H1 (cell line): Measurements from ENCODE around the gene P3H4. TPM values are rescaled to one million over a fixed set of nuclear protein-coding genes. Genes with fewer than 3 reads are reported as not detected.

Source experiments
- CTCF ChIA-PET: fragments of 300-600 bp; sonication (Branson Sonifier 250); formaldehyde crosslinking; loops from one replicate; lab custom pipeline; 2021; ENCODE audit not compliant: partially characterized antibody; lab: Charles Lee
- POLR2A ChIA-PET: fragments of 300-600 bp; sonication (Branson Sonifier 250); formaldehyde crosslinking; loops from one replicate; lab custom pipeline; 2021; ENCODE audit warnings: inconsistent platforms; ENCODE audit not compliant: partially characterized antibody; lab: Charles Lee
- DNase-seq, 2 experiments: peaks; one replicate each; pipeline versions ENCODE4 v3.0.0 to v3.0.0-alpha.2; 2010 to 2022; ENCODE audit warnings: low spot score in 2 of 2, low read depth in 1 of 2, mixed read lengths in 1 of 2
- FAIRE-seq: peaks from 2 replicates; lab custom pipeline; 2011; peaks lifted over from hg19 to GRCh38; lab: Jason Lieb, UNC
- H2AFZ ChIP-seq: 2 replicates; pipeline ENCODE4 v1.8.1; 2012; ENCODE audit warnings: low read length, inconsistent platforms
- H2AK5ac ChIP-seq: 2 replicates; pipeline ENCODE4 v1.6.1; 2013; ENCODE audit warnings: low read depth, low read length
- H2BK120ac ChIP-seq: replicated peaks from 2 replicates; pipeline ENCODE3; 2013; ENCODE audit warnings: low read depth, low read length, inconsistent platforms
- H2BK12ac ChIP-seq: 2 replicates; pipeline ENCODE4 v1.6.1; 2013; ENCODE audit warnings: low read depth, low read length
- H2BK15ac ChIP-seq: 2 replicates; pipeline ENCODE4 v1.6.1; 2013; ENCODE audit warnings: low read length
- H2BK20ac ChIP-seq: 2 replicates; pipeline ENCODE4 v1.6.1; 2013; ENCODE audit warnings: low read length
- H2BK5ac ChIP-seq: 2 replicates; pipeline ENCODE4 v1.6.1; 2013; ENCODE audit warnings: low read depth, low read length
- H3K14ac ChIP-seq: 2 replicates; pipeline ENCODE4 v1.6.1; 2013; ENCODE audit warnings: inconsistent platforms; ENCODE audit not compliant: insufficient read length
- H3K18ac ChIP-seq: 2 replicates; pipeline ENCODE4 v1.6.1; 2013; ENCODE audit warnings: low read length; ENCODE audit errors: extremely low read depth
- H3K23ac ChIP-seq: 2 replicates; pipeline ENCODE4 v1.6.1; 2013; ENCODE audit warnings: inconsistent platforms; ENCODE audit not compliant: insufficient read length
- H3K23me2 ChIP-seq: 2 replicates; pipeline ENCODE4 v1.6.1; 2013; ENCODE audit warnings: low read depth, low read length
- H3K27ac ChIP-seq: 2 replicates; pipeline ENCODE4 v1.6.1; 2011; ENCODE audit warnings: low read depth, low read length, inconsistent platforms
- H3K27me3 ChIP-seq, 4 experiments: replicated peaks in 1 of 4; 1 replicate in 1 of 4; 2 replicates in 3 of 4; pipeline versions ENCODE4 v1.6.1 to v1.8.1; 2011 to 2013; ENCODE audit warnings: low read length in 3 of 4, mild to moderate bottlenecking in 3 of 4, inconsistent platforms in 2 of 4, mixed read lengths in 2 of 4, moderate library complexity in 1 of 4; ENCODE audit not compliant: control insufficient read depth in 3 of 4, insufficient read depth in 3 of 4; ENCODE audit errors: extremely low read depth in 1 of 4
- H3K36me3 ChIP-seq, 4 experiments: 2 replicates each; pipeline versions ENCODE4 v1.6.1 to v1.8.1; 2011 to 2013; ENCODE audit warnings: mild to moderate bottlenecking in 4 of 4, low read length in 3 of 4, moderate library complexity in 2 of 4, control low read depth in 1 of 4, inconsistent platforms in 1 of 4; ENCODE audit not compliant: insufficient read depth in 4 of 4, control insufficient read depth in 2 of 4
- H3K4ac ChIP-seq: replicated peaks from 2 replicates; pipeline ENCODE3; 2013; ENCODE audit warnings: low read length, low read depth, mixed read lengths, inconsistent platforms; ENCODE audit not compliant: insufficient read length
- H3K4me1 ChIP-seq, 4 experiments: replicated peaks in 1 of 4; 1 replicate in 1 of 4; 2 replicates in 3 of 4; pipeline versions ENCODE4 v1.6.1 to v1.8.1; 2011 to 2013; ENCODE audit warnings: low read length in 3 of 4, inconsistent platforms in 2 of 4, mixed read lengths in 1 of 4; ENCODE audit not compliant: insufficient read depth in 4 of 4, control insufficient read depth in 3 of 4
- H3K4me2 ChIP-seq, 2 experiments: 2 replicates each; pipeline versions ENCODE4 v1.6.1 to v1.8.1; 2011 to 2013; ENCODE audit warnings: low read depth in 2 of 2, low read length in 2 of 2, control low read depth in 1 of 2, inconsistent platforms in 1 of 2, mild to moderate bottlenecking in 1 of 2; ENCODE audit not compliant: insufficient read depth in 1 of 2
- H3K4me3 ChIP-seq, 4 experiments: fragments of 200-600, 300-600 bp in 1 of 4; sonication (generic), shearing (Covaris generic), sonication (Bioruptor Twin) in 1 of 4; 2 replicates each; pipeline versions ENCODE4 v1.5.1 to v1.8.1; 2011 to 2016; ENCODE audit warnings: low read length in 4 of 4, low read depth in 3 of 4, control low read depth in 2 of 4, inconsistent platforms in 2 of 4, mild to moderate bottlenecking in 2 of 4, mixed read lengths in 1 of 4, moderate library complexity in 1 of 4; ENCODE audit not compliant: insufficient read depth in 2 of 4; ENCODE audit errors: extremely low read depth in 1 of 4
- H3K56ac ChIP-seq: replicated peaks from 2 replicates; pipeline ENCODE3; 2013; ENCODE audit warnings: low read depth, mild to moderate bottlenecking, mixed read lengths, low read length, inconsistent platforms; ENCODE audit not compliant: insufficient read length
- H3K79me1 ChIP-seq: 2 replicates; pipeline ENCODE4 v1.6.1; 2013; ENCODE audit warnings: low read depth, low read length, control low read depth
- H3K79me2 ChIP-seq, 2 experiments: 2 replicates each; pipeline versions ENCODE4 v1.6.1 to v1.8.1; 2012 to 2013; ENCODE audit warnings: low read length in 2 of 2, mild to moderate bottlenecking in 2 of 2, inconsistent platforms in 1 of 2; ENCODE audit not compliant: insufficient read depth in 2 of 2, control insufficient read depth in 1 of 2
- H3K9ac ChIP-seq, 4 experiments: replicated peaks in 1 of 4; 1 replicate in 1 of 4; 2 replicates in 3 of 4; pipeline versions ENCODE4 v1.6.1 to v1.8.1; 2011 to 2013; ENCODE audit warnings: low read depth in 3 of 4, low read length in 3 of 4, control low read depth in 2 of 4, mild to moderate bottlenecking in 2 of 4, moderate library complexity in 2 of 4, inconsistent platforms in 1 of 4; ENCODE audit errors: extremely low read depth in 1 of 4
- H3K9me3 ChIP-seq, 2 experiments: 2 replicates each; pipeline versions ENCODE4 v1.6.1 to v1.8.1; 2012 to 2013; ENCODE audit warnings: mild to moderate bottlenecking in 2 of 2, moderate library complexity in 2 of 2, control low read depth in 1 of 2, inconsistent platforms in 1 of 2, low read depth in 1 of 2, low read length in 1 of 2, mixed read lengths in 1 of 2; ENCODE audit not compliant: insufficient read depth in 2 of 2
- H4K20me1 ChIP-seq, 2 experiments: replicated peaks in 1 of 2; 2 replicates each; pipeline versions ENCODE3 to v1.8.1; 2011 to 2013; ENCODE audit warnings: inconsistent platforms in 2 of 2, low read length in 2 of 2, mild to moderate bottlenecking in 1 of 2; ENCODE audit not compliant: insufficient read depth in 2 of 2, control insufficient read depth in 1 of 2
- H4K5ac ChIP-seq: 2 replicates; pipeline ENCODE4 v1.6.1; 2013; ENCODE audit warnings: low read length, low read depth, mixed read lengths, inconsistent platforms; ENCODE audit not compliant: insufficient read length
- H4K8ac ChIP-seq: 2 replicates; pipeline ENCODE4 v1.8.0; 2013; ENCODE audit warnings: mild to moderate bottlenecking, moderate library complexity, low read length, inconsistent platforms; ENCODE audit not compliant: insufficient read depth; ENCODE audit errors: extremely low read depth
- H4K91ac ChIP-seq: replicated peaks from 2 replicates; pipeline ENCODE3; 2013; ENCODE audit warnings: low read length, mixed read lengths, inconsistent platforms; ENCODE audit not compliant: insufficient read length
- EGR1 ChIP-seq: IDR thresholded peaks from 2 replicates; pipeline ENCODE4 v1.6.1; 2011; ENCODE audit warnings: low read depth, low read length, borderline replicate concordance
- HDAC6 ChIP-seq: IDR thresholded peaks from one replicate; pipeline ENCODE4 v1.7.1; 2012; ENCODE audit warnings: low read depth, mild to moderate bottlenecking, inconsistent platforms, low read length, moderate library complexity
- MAFK ChIP-seq: IDR thresholded peaks from 2 replicates; pipeline ENCODE4 v1.6.1; 2012; ENCODE audit warnings: low read depth, mild to moderate bottlenecking, improper control_type of control experiment, low read length
- NANOG ChIP-seq: IDR thresholded peaks from 2 replicates; pipeline ENCODE4 v1.6.1; 2011; ENCODE audit warnings: low read length, low read depth, mild to moderate bottlenecking, inconsistent platforms; ENCODE audit not compliant: insufficient read depth, poor library complexity, severe bottlenecking
- NRF1 ChIP-seq: IDR thresholded peaks from 2 replicates; pipeline ENCODE4 v1.6.1; 2011; ENCODE audit warnings: mild to moderate bottlenecking, low read depth, low read length, improper control_type of control experiment
- POU5F1 ChIP-seq: IDR thresholded peaks from 2 replicates; pipeline ENCODE4 v1.6.1; 2011; ENCODE audit warnings: low read depth, mild to moderate bottlenecking, low read length, moderate library complexity
- RNF2 ChIP-seq: fragments of 200-900, 300-1000 bp; sonication (generic); IDR thresholded peaks from 2 replicates; pipeline ENCODE4 v1.7.1; 2016; ENCODE audit warnings: borderline replicate concordance, low read depth, mild to moderate bottlenecking, antibody characterized with exemption, low read length; ENCODE audit not compliant: poor library complexity, severe bottlenecking; ENCODE audit errors: missing control alignments
- SIRT6 ChIP-seq: IDR thresholded peaks from one replicate; pipeline ENCODE4 v1.7.1; 2012; ENCODE audit warnings: low read length, inconsistent platforms
- TCF12 ChIP-seq: IDR thresholded peaks from 2 replicates; pipeline ENCODE4 v1.6.1; 2011; ENCODE audit warnings: low read depth, mild to moderate bottlenecking, low read length
- WGBS, 2 experiments: shearing (Covaris generic) in 1 of 2; methylation state at CpG; one replicate each; pipeline versions ENCODE4 v1.1.6 to v1.1.7; 2013 to 2015; ENCODE audit warnings: low lambda C conversion rate in 2 of 2, mixed read lengths in 2 of 2, inconsistent platforms in 1 of 2, low coverage in 1 of 2, missing lambda C conversion rate in 1 of 2; ENCODE audit not compliant: insufficient replicate concordance in 2 of 2, insufficient coverage in 1 of 2, insufficient read length in 1 of 2; ENCODE audit errors: extremely low coverage in 1 of 2, missing lambda C conversion rate in 1 of 2; 5-methylcytosine and 5-hydroxymethylcytosine counted together
- polyA plus RNA-seq, 7 experiments: library from polyadenylated mRNA; depleted of rRNA in 3 of 7; stranded (reverse) in 5 of 7; unstranded in 2 of 7; fragments of >200 nt in 5 of 7; fragments of 200-250 nt in 2 of 7; gene quantifications; 1 replicate in 5 of 7; 2 replicates in 1 of 7; 4 replicates in 1 of 7; pipeline versions ENCODE4 v1.2.1 to v1.2.3, GENCODE V29; 2011 to 2013; ENCODE audit warnings: missing spikeins in 2 of 7, mixed read lengths in 2 of 7
- total RNA-seq: library from RNA; stranded (reverse); fragmentation: NEBNext Ultra II Directional; extraction: Animal tissue kit (Norgen Biotek cat#: 25700); gene quantifications from 2 replicates; pipeline ENCODE4 v1.2.1, GENCODE V29; 2021
- TF ChIP-seq, protein P1 (sequence below): IDR thresholded peaks from 2 replicates; pipeline ENCODE4 v1.6.1; 2011; ENCODE audit warnings: low read length, improper control_type of control experiment
- TF ChIP-seq, protein P2 (sequence below): IDR thresholded peaks from 2 replicates; pipeline ENCODE4 v1.6.1; 2012; ENCODE audit warnings: inconsistent platforms
- TF ChIP-seq, protein P3 (sequence below): IDR thresholded peaks from 2 replicates; pipeline ENCODE4 v1.6.1; 2012; ENCODE audit warnings: inconsistent platforms

The P3H4 gene
- total and polyA plus RNA-seq, 2 of the 8 experiments (the other 6 are each of a cell fraction or from before 2014, with no cell fraction given): 23.4 to 26.7 TPM

DNA sequence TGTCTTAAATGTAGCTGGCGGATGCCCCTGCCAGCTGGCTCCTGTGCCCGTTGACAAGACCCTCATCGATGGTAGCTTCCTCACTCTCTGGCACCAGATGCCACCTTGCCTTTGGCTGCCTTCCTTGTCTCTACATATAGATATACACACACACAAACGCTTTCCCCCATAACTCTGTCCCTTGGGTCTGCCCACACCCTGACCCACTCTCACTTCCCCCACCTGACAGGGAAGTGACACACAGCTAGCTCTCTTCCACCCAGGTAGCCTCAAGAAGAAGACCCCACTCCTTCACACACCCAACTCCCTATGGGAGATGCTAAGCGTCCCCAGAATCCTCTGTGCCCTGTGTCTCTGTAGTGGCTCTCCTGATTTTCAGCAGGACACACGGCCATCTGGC lies 50.9 kb downstream of the P3H4 start:
- H3K27me3 ChIP-seq: no peaks in the 10 kb centered on the region
- H3K36me3 ChIP-seq: peaks cover 38 to 74% (median 58%) of the 10 kb centered on the region in 4 experiments; a peak in 7 of 8 replicates
- H4K20me1 ChIP-seq: peaks cover 5 to 19% of the 10 kb centered on the region in 2 experiments
- POLR2A ChIA-PET: interaction anchor here (1.1 to 1.9 kb wide), 3 partner anchors 8 to 11 kb away, joined by 4 to 8 read pairs (median 4); no protein-coding TSS in a partner anchor
- 88% methylated on average over 6 of the region's 6 CpGs; no CpG with 5 or more reads in 1 of the 2 experiments for WGBS, 2 experiments
- H2BK5ac ChIP-seq: no peak overlapping the region
- H3K4me3 ChIP-seq: no peak overlapping the region
- H2BK15ac ChIP-seq: no peak overlapping the region
- H3K23ac ChIP-seq: no peak overlapping the region
- no peak overlapping the region for H2BK20ac ChIP-seq
- no peak overlapping the region for H3K27ac ChIP-seq
- no peak overlapping the region for H3K18ac ChIP-seq
- H3K79me2 ChIP-seq: no peaks in the 10 kb centered on the region
- H4K91ac ChIP-seq: no peak overlapping the region
- DNase-seq (no peak), FAIRE-seq (no peak)
- CTCF ChIA-PET: interaction anchor here (1.8 kb wide), 1 partner anchor 25 kb away, joined by 5 read pairs; the partner anchor contains the start of gene JUP
- H3K23me2 ChIP-seq: no peaks in the 10 kb centered on the region; the same call in 1 of the 2 replicates
- no peak overlapping the region for H3K56ac ChIP-seq
- H2AK5ac ChIP-seq: no peak overlapping the region
- H4K8ac ChIP-seq: no peak overlapping the region
- no peaks in the 10 kb centered on the region for H3K4me1 ChIP-seq
- H4K5ac ChIP-seq: no peak overlapping the region
- H2AFZ ChIP-seq: no peak overlapping the region
- no peak overlapping the region for H3K4ac ChIP-seq
- H2BK12ac ChIP-seq: no peak overlapping the region
- no peak overlapping the region for H3K4me2 ChIP-seq
- H2BK120ac ChIP-seq: no peak overlapping the region
- H3K9me3 ChIP-seq: no peaks in the 10 kb centered on the region
- 0 out of 2 replicates have a peak, but pooled peaks cover 2% of the 10 kb centered on the region for H3K79me1 ChIP-seq
- H3K9ac ChIP-seq: no peak overlapping the region
- no peak overlapping the region for H3K14ac ChIP-seq
- TF ChIP-seq EGR1 (no peak), MAFK (no peak), SIRT6 (no peak), RNF2 (no peak), POU5F1 (no peak), NANOG (no peak), HDAC6 (no peak), TCF12 (no peak), NRF1 (no peak)
- TF ChIP-seq, protein P1, sequence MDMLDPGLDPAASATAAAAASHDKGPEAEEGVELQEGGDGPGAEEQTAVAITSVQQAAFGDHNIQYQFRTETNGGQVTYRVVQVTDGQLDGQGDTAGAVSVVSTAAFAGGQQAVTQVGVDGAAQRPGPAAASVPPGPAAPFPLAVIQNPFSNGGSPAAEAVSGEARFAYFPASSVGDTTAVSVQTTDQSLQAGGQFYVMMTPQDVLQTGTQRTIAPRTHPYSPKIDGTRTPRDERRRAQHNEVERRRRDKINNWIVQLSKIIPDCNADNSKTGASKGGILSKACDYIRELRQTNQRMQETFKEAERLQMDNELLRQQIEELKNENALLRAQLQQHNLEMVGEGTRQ: no peak
- TF ChIP-seq, protein P2, sequence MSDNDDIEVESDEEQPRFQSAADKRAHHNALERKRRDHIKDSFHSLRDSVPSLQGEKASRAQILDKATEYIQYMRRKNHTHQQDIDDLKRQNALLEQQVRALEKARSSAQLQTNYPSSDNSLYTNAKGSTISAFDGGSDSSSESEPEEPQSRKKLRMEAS: no peak
- TF ChIP-seq, protein P3, sequence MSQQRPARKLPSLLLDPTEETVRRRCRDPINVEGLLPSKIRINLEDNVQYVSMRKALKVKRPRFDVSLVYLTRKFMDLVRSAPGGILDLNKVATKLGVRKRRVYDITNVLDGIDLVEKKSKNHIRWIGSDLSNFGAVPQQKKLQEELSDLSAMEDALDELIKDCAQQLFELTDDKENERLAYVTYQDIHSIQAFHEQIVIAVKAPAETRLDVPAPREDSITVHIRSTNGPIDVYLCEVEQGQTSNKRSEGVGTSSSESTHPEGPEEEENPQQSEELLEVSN: no peak
